Heart left ventricle (tissue), 13 donors: ENCODE measurements around the gene C1S.

ENCODE experiments used
- CTCF ChIP-seq, 12 donors: fragments of 200-600 bp; sonication (generic) in 4 of 12; IDR thresholded peaks; one replicate each; pipeline versions ENCODE4 v1.5.0 to v1.8.0; 2018 to 2022; ENCODE audit warnings: antibody characterized with exemption in 12 of 12, mild to moderate bottlenecking in 5 of 12
- POLR2A ChIP-seq, 2 donors: fragments of 450-650 bp; IDR thresholded peaks; one replicate each; pipeline ENCODE4 v1.6.1; 2017; ENCODE audit warnings: antibody characterized with exemption in 2 of 2, mild to moderate bottlenecking in 2 of 2, moderate library complexity in 2 of 2
- donor health status: ischemic (EF 13 %, LVEDD 7.1; RV severe dilation, severe dysfunction).
- donor health status: DM: no; HTN: yes; CAD: no.
- donor health status: DM: no; HTN: no; CAD: no.
- donor health status: ischemic (EF 25% LVEDD 6.9; RV normal size, moderate dysfunction).
- donor health status: ischemic (EF 25% LVEDD 5.7; RV mildly dilated, moderate dysfunction).
- donor health status: ischemic (EF 35%, LVEDD 5.7; RV mildly dilated, moderate dysfunction).
- donor health status: nonischemic (EF 11% LVEDD 7.7; RV severe dilation, severe dysfunction).
- donor health status: DM: yes; HTN: yes; CAD: no.
- donor health status: PGD.
- donor health status: ischemic (EF 29% LVEDD 5.4; RV normal size, mild dysfunction).
- donor health status: nonischemic (EF 23%, LVEDD 6.1; RV moderate dilation, normal function).

- TF ChIP-seq CTCF (IDR thresholded peaks at IDR 0.05) = no peak
- TF ChIP-seq POLR2A (IDR thresholded peaks at IDR 0.05) = no peak
Observed at GRCh38 chr12:7066596-7066995, 6.1 kb downstream of the C1S start.
